CD4-positive, alpha-beta T cell treated with Interleukin-17A for 1 hour (primary cell): ENCODE measurements around the gene POLR1D.
"Not testable (repeated sequence)": the region's sequence is repeated elsewhere in the genome, so short reads cannot be mapped to it uniquely, and the experiment has no call there.

Source experiments
- DNase-seq: peaks from one replicate; pipeline ENCODE4 v3.0.0-alpha.2; 2020

The POLR1D gene

DNA sequence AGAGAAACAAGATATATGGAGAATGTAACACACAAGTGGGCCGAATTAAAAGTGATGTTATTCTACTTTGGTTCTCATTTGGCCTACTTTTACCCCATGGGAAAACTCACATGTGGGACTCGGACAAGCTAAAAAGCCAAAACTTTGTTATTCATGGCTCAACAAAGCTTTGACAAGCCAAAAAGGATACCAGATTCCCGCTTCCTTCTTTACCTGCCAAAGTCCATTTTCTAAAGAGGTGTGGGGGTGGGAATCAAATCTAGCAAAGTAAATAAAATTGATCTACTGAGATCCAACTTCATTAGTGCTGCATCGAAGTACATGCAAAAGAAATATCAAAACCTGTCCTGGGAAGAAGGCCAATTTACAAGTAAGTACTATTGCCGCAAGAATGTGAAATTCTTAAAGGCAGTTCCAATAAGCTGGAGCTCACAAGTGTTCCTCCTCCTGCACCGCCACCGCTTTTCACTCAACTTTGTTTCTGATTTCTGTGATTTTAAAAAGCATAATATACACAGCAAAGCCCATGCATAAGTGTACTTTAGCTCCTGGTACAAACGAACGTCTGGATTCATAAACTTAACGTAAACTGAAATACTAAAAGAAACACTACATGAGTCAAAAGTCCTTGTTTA lies 2.5 kb upstream of the POLR1D start:
- DNase-seq, result no peak

- DNase-seq, result peak; percentile 54
Observed at GRCh38 chr13:27619728-27620376, 1.8 kb upstream of the POLR1D start.

GRCh38 chr13:27620377-27621115 lies 1.1 kb upstream of the POLR1D start, which contains the start of gene LNX2:
TSS of gene LNX2 (minus strand) at chr13:27620529. CDS start at chr13:27581703, 38,826 bp downstream.
- DNase-seq, result peak; percentile 97

DNA sequence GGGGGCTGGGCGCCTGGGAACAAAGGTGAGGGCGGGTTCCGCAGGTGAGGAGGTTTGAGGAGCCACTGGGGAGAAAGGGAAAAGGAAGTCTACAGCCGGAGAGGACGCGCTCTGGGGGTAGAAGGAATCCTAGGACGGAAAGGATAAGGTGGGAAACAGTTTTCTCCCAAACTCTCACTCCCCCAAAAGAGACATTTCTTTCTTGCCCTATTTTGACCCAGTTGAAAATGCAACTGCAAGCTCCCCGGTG lies 651 bp upstream of the POLR1D start:
- no peak for DNase-seq

DNA sequence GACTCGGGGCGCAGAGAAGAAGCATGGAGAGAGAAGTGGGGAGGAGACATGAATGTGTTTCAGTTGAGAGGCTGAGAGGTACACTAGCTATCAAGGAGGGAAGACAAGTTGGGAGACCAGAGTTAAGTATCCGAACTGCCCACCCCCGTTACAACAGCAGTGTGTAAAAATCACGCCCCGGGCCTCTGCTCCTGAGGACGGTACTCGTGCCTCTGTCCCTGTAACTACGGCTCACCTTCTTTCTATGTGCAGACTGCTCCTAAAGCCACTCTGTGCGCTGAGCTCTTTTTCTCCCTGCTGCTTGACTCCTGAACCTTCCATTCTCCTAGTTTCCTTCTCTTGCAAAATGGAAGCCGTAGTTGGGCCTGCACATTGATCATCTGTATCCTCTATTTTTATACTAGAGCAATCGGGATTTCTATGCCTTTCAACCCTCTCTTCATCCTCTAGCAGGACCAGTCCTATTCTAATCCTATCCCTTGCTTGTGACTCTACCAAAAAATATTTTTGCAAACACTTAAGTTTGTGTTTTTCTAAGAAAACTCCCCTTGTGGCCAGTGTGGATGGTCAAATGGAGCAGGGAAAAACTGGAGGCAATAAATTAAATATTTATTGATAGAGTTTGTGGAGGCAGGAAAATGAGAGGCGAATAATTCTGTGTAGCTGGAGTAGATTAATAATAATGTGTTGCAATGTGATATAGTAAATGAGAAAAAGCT lies 569 bp downstream of the POLR1D start:
- no peak for DNase-seq

- DNase-seq, result no peak
Observed at GRCh38 chr13:27622881-27623280, 1.2 kb downstream of the POLR1D start.

DNA sequence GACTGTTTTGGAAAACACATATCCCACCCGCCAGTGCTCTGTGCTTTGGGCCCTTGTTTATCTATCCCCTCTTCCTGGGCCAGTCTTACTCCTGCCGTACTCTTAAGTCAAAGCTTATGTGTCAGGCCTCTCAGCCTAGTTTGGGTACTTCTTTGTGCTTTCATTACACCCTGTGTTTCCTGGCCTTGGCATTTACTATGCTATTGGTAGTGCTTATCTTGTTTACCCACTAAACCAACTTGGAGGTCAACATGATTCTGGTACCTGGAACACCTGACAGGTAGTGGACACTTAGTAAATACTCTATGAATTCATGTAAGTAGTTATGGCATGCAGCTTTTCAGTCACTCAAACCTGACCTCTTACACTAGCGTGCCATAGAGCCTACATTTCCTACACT lies 2.4 kb downstream of the POLR1D start:
- no peak for DNase-seq

DNA sequence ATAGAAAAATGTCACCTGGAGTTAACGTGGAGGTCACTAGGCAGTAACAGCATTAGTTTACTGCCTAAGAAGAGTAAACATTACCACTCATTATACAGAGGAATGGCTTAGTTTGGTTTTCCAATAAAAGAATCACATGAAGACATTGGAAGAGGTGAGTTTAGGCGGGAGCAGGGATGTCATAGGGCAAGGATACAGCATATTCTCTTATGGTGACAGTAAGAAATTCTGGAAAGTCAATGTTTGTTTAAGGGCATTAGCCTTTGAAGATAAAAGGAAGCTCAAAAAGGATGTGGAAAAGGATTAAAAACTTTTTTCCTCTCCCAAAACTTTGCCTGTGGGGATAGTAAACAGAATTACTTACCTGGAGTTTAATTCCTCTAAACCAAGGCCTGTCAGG lies 4.1 kb downstream of the POLR1D start:
- DNase-seq, result no peak

DNA sequence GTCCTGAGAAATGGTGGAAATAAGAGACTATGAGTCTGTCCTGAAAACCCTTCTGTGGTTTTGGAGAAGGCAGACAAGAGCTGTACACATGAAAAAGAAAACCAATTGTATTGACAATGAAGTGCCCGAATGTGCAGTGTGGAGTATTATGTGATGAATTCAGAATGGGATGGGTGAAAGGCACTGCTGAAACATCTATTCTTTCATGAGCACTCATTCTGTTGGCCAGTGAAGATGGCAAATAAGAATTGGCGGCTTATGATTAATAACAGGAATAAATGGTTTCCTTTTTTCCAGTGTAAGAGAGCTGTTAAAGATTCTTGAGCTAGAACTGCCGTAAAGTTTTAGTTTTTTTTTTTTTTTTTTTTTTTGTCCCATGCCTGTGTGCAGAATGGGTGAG lies 5.7 kb downstream of the POLR1D start:
- no peak for DNase-seq

GRCh38 chr13:27628081-27628480 lies 6.4 kb downstream of the POLR1D start:
- no peak for DNase-seq

DNA sequence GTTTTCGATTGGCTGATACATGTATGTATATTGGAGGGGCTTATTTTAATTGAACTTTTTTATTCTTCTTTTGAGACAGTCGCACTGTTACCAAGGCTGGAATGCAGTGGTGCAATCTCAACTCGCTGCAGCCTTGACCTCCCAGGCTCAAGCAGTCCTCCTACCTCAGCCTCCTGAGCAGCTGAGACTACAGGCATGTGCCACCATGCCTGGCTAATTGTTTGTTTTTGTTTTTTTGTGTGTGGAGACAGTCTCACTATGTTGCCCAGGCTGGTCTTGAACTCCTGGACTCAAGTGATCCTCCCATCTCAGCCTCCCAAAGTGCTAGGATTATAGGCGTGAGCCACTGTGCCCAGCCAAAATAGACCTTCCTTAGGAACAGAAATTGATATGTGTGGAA lies 7.1 kb downstream of the POLR1D start:
- DNase-seq, result not testable (repeated sequence)

- no peak for DNase-seq
Observed at GRCh38 chr13:27631156-27631555, 9.5 kb downstream of the POLR1D start.

DNA sequence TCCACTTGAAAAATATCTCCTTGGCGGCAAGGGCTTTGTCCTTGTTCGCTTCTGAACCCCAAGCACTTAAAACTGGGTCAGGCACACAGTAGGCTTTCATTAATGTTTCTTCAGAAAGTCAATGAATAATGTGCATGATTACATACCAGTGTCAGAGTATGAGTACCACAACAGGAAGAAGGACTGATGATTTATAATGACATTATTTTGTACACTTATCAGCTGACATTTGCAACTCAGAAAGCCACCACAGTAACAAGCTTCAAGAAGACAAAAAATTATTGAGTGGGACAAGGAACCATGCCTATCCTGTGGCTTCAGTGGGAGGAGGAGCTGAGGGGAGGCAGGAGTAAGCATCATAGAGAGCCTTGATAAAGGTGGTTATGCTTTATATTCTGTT lies 10.0 kb downstream of the POLR1D start:
- no peak for DNase-seq

- no peak for DNase-seq
Observed at GRCh38 chr13:27632214-27632613, 10.5 kb downstream of the POLR1D start.

DNA sequence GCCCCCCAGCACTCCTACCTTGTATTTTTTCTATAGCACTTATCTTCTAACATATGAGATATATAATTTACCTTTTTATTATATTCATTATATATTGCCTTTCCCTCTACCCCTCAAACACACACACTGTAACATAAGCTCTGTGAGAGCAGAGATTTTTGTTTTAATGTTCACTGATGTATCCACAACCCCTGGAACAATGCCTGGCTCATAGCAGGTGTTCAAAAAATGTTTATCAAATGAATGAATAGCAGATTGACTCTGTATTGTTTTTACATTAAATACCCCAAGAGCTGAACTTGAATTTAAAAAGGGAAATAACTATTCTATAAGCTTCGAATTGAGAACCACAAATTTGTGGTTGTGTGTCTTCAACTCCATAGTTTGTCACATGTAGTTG lies 11.0 kb downstream of the POLR1D start:
- no peak for DNase-seq

GRCh38 chr13:27634231-27634630 lies 12.5 kb downstream of the POLR1D start:
- no peak for DNase-seq

DNA sequence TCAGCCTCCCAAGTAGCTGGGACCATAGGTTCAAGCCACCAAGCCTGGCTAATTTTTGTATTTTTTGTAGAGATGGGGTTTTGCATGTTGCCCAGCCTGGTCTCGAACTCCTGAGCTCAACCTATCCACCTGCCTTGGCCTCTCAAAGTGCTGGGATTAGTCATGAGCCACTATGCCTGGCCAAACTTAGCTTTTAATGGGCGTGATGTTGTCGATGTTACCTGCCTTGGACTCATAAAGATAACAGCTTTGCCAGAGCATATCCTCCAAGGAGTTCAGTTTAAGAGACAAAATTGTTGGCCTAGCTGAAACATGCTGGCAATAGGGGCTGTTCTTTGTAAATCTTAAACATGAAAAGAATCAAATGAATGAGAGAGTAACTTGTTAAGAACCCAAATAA lies 13.1 kb downstream of the POLR1D start:
- DNase-seq, result no peak

GRCh38 chr13:27635266-27635665 lies 13.6 kb downstream of the POLR1D start:
- DNase-seq, result no peak

GRCh38 chr13:27636589-27637288 lies 15.0 kb downstream of the POLR1D start:
- DNase-seq, result no peak

- DNase-seq, result no peak
Observed at GRCh38 chr13:27637289-27637626, 15.6 kb downstream of the POLR1D start.

DNA sequence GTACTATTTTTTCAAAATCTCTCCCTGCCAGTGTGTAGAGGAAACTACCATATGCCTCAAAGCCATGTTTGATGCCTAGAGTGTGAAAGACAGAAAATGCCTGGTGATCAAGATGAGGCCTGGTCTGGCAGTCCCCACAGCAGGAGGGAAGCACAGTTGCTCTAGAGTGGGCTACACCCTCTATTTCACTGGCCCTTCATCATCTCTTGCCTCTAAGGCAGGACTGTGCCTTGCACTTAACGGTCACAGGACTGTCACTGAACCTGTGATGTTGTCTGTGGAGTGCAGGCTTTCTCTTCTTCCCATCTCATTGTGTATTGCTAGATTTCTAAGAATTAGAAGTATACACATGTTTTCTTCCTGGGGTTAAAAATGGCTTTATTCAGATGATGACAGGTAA lies 16.3 kb downstream of the POLR1D start:
- no peak for DNase-seq

GRCh38 chr13:27638521-27638920 lies 16.8 kb downstream of the POLR1D start:
- no peak for DNase-seq

DNA sequence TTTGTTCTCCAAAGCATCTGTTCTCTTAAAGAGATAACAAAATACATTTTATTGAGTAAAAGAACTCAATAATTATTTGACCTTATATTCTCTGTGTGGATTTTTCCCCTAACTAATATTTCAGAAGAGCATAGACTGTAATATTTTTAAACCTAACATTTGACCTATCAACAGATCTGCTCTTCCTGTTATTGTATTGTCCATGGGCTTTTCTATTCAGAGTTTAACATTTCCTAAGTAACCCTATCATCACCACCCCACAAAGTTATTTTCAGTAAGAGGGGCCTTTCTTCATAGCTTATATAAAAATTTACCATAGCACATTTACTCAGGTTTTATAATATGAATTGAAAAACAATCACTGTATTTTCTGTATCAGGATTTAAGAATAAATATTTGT lies 17.5 kb downstream of the POLR1D start:
- DNase-seq, result no peak
